Endothelial cell of umbilical vein (primary cell): ENCODE data around the gene MPL. TPM values are rescaled to one million over a fixed set of nuclear protein-coding genes. Genes with fewer than 3 reads are reported as not detected.
A peak's percentile ranks its signal among the peaks of the same experiment; 100 is the strongest.

Experiments
- BruUV-seq: library from RNA; stranded (reverse); fragments of 400-500 nt; replicated peaks from 2 replicates; lab custom pipeline; 2021; lab: Mats Ljungman, UMichigan
- CTCF ChIA-PET: fragments of 300-600, 350-600 bp; sonication (Branson Sonifier 250); formaldehyde crosslinking; loops from one replicate; lab custom pipeline; 2021; ENCODE audit warnings: antibody characterized with exemption, inconsistent platforms; lab: Charles Lee
- POLR2A ChIA-PET: fragments of 300-600, 350-600 bp; sonication (Branson Sonifier 250); formaldehyde crosslinking; loops from one replicate; lab custom pipeline; 2021; ENCODE audit warnings: antibody characterized with exemption, inconsistent platforms; lab: Charles Lee
- DNase-seq: peaks from one replicate; pipeline ENCODE4 v3.0.0-alpha.2; 2011; ENCODE audit warnings: low read depth, low spot score
- FAIRE-seq: peaks from 2 replicates; lab custom pipeline; 2011; peaks lifted over from hg19 to GRCh38; lab: Jason Lieb, UNC
- H2AFZ ChIP-seq: 2 replicates; pipeline ENCODE4 v1.6.0; 2012; ENCODE audit warnings: low read depth, low read length, control low read depth, inconsistent platforms
- H3K27ac ChIP-seq: 2 replicates; pipeline ENCODE4 v1.5.1; 2011; ENCODE audit warnings: low read depth, mild to moderate bottlenecking, control low read depth, low read length, moderate library complexity; ENCODE audit not compliant: insufficient read depth
- H3K27me3 ChIP-seq, 2 experiments: 2 replicates each; pipeline versions ENCODE4 v1.6.0 to v1.6.1; 2011; ENCODE audit warnings: low read length in 2 of 2, mixed read lengths in 1 of 2; ENCODE audit not compliant: control insufficient read depth in 2 of 2, insufficient read depth in 2 of 2
- H3K36me3 ChIP-seq, 2 experiments: 2 replicates in 1 of 2; 3 replicates in 1 of 2; pipeline ENCODE4 v1.5.1; 2011; ENCODE audit warnings: low read length in 2 of 2, mild to moderate bottlenecking in 1 of 2, moderate library complexity in 1 of 2; ENCODE audit not compliant: control insufficient read depth in 2 of 2, insufficient read depth in 2 of 2; ENCODE audit errors: extremely low read depth in 1 of 2
- H3K4me1 ChIP-seq: 3 replicates; pipeline ENCODE4 v1.5.1; 2011; ENCODE audit warnings: mild to moderate bottlenecking, low read length; ENCODE audit not compliant: control insufficient read depth, insufficient read depth; ENCODE audit errors: extremely low read depth
- H3K4me2 ChIP-seq: 2 replicates; pipeline ENCODE4 v1.6.1; 2011; ENCODE audit warnings: low read length, control low read depth, mixed read lengths; ENCODE audit not compliant: insufficient read depth
- H3K4me3 ChIP-seq, 3 experiments: fragments of 200-600 bp in 1 of 3; sonication (generic), shearing (Covaris generic) in 1 of 3; replicated peaks in 1 of 3; 2 replicates each; pipeline ENCODE4 v1.5.1; 2011 to 2016; ENCODE audit warnings: control low read depth in 3 of 3, low read length in 3 of 3, mild to moderate bottlenecking in 2 of 3, inconsistent platforms in 1 of 3, low read depth in 1 of 3, moderate library complexity in 1 of 3; ENCODE audit not compliant: insufficient read depth in 1 of 3
- H3K79me2 ChIP-seq: 2 replicates; pipeline ENCODE4 v1.6.0; 2012; ENCODE audit warnings: low read length, inconsistent platforms; ENCODE audit not compliant: control insufficient read depth, insufficient read depth
- H3K9ac ChIP-seq: replicated peaks from 2 replicates; pipeline ENCODE3; 2011; ENCODE audit warnings: low read length, control low read depth; ENCODE audit not compliant: insufficient read depth; ENCODE audit errors: extremely low read depth
- H3K9me1 ChIP-seq: replicated peaks from 3 replicates; pipeline ENCODE4 v1.6.0; 2011; ENCODE audit warnings: mild to moderate bottlenecking, low read length; ENCODE audit not compliant: control insufficient read depth, insufficient read depth; ENCODE audit errors: extremely low read depth
- H3K9me3 ChIP-seq: replicated peaks from 2 replicates; pipeline ENCODE4 v1.5.1; 2012; ENCODE audit warnings: low read length, inconsistent platforms; ENCODE audit not compliant: control insufficient read depth, insufficient read depth
- H4K20me1 ChIP-seq: replicated peaks from 2 replicates; pipeline ENCODE3; 2011; ENCODE audit warnings: mild to moderate bottlenecking, low read length; ENCODE audit not compliant: control insufficient read depth, insufficient read depth; ENCODE audit errors: extremely low read depth
- EZH2 ChIP-seq: IDR thresholded peaks from 2 replicates; pipeline ENCODE4 v1.6.1; 2012; ENCODE audit warnings: borderline replicate concordance, low read depth, mild to moderate bottlenecking, moderate library complexity, low read length, inconsistent platforms; ENCODE audit not compliant: severe bottlenecking
- FOS ChIP-seq: IDR thresholded peaks from 2 replicates; pipeline ENCODE4 v1.6.1; 2011; ENCODE audit warnings: mild to moderate bottlenecking, low read length, moderate library complexity, borderline replicate concordance; ENCODE audit not compliant: insufficient read depth
- GATA2 ChIP-seq: IDR thresholded peaks from 2 replicates; pipeline ENCODE4 v1.7.0; 2011; ENCODE audit warnings: low read depth, mild to moderate bottlenecking, moderate library complexity, mixed read lengths, low read length; ENCODE audit not compliant: insufficient read length, insufficient read depth
- JUN ChIP-seq: IDR thresholded peaks from 2 replicates; pipeline ENCODE4 v1.6.1; 2011; ENCODE audit warnings: borderline replicate concordance, low read depth; ENCODE audit not compliant: insufficient read length, insufficient read depth
- MYC ChIP-seq: IDR thresholded peaks from one replicate; pipeline ENCODE4 v1.6.1; 2011; ENCODE audit warnings: mild to moderate bottlenecking, low read depth, low read length
- POLR2A ChIP-seq: IDR thresholded peaks from 2 replicates; pipeline ENCODE4 v1.6.1; 2012; ENCODE audit warnings: low read depth, mild to moderate bottlenecking, control low read depth, low read length
- POLR2AphosphoS5 ChIP-seq: IDR thresholded peaks from 2 replicates; pipeline ENCODE4 v1.6.1; 2012; ENCODE audit warnings: low read depth, mild to moderate bottlenecking, control low read depth, low read length, moderate library complexity; ENCODE audit not compliant: insufficient read depth
- dilution Hi-C: fragments of 300-500 bp; cut with MboI; formaldehyde crosslinking; loops from one replicate; pipeline ENCODE4 v1.15.0; 2019; ENCODE audit warnings: low sequenced_read_pairs; ENCODE audit not compliant: extremely low pct_ligation_motif_present
- intact Hi-C: fragments of 100-400 bp; cut with micrococcal nuclease; formaldehyde crosslinking; loops from one replicate; pipeline ENCODE4 v1.10.0; 2022
- polyA plus RNA-seq, 4 experiments: library from polyadenylated mRNA; depleted of rRNA in 3 of 4; stranded (reverse) in 3 of 4; unstranded in 1 of 4; fragments of >200 nt; gene quantifications; 2 replicates each; pipeline versions ENCODE4 v1.2.1 to v1.2.3, GENCODE V29; 2011 to 2012; ENCODE audit warnings: missing spikeins in 1 of 4
- total RNA-seq: library from RNA; stranded (reverse); gene quantifications from 2 replicates; pipeline ENCODE4 v1.2.3, GENCODE V29; 2021
- TF ChIP-seq, protein P1 (sequence below): IDR thresholded peaks from 2 replicates; pipeline ENCODE4 v1.6.1; 2011; ENCODE audit not compliant: insufficient read depth, insufficient read length
- TF ChIP-seq, protein P2 (sequence below), 2 donors: IDR thresholded peaks; 1 replicate in 1 of 2; 2 replicates in 1 of 2; pipeline ENCODE4 v1.5.1; 2011; ENCODE audit warnings: low read length in 2 of 2, mild to moderate bottlenecking in 2 of 2, moderate library complexity in 2 of 2, control low read depth in 1 of 2, inconsistent platforms in 1 of 2, low read depth in 1 of 2; ENCODE audit not compliant: insufficient read depth in 1 of 2; ENCODE audit errors: extremely low read depth in 1 of 2

MPL gene
- total and polyA plus RNA-seq, 2 donors (not counting 3 experiments of a cell fraction or from before 2014, with no cell fraction given): 0.14 to 0.24 TPM

DNA sequence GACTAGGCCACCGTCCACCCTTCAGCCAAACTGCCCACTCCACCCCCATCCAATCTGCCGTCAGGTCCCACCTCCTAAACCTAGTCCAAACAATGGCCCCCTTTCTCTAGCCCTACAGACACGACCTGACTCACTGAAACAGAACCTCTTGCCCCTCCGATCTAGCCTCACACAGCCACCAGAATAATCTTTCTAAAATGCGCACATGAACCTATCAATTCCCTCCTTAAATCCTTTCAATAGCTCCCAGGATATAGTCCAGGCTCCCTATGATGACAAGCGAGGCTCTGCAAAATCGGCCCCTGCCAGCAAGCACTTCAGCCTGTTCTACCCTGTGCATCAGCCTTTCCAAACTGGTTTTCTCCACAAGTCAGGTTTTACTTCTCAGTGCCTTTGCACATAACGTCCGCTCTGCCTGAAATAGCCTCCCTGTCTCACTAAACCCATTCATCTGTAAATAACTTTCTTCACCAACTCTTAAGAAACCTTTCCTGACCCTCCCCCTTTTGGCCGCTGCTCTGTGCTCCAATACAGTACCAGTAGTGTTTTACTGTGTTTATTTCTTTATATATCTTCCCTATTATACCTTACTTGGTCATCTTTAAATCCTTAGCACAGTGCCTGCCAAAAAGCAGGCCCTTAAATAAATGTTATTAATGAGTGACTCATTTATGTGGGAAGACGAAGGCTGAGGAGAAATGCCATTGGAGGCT is 12.1 kb downstream of the MPL start:
- Histone ChIP-seq H3K9ac (peak overlapping the region; percentile 67), H3K4me3 (peak overlapping the region in 1 of 3 experiments; percentile 33), H4K20me1 (no peaks in the 10 kb centered on the region), H3K79me2 (no peaks in the 10 kb centered on the region), H3K27ac (no peak overlapping the region), H2AFZ (peak overlapping the region; percentile 95), H3K4me1 (peaks cover 3% of the 10 kb centered on the region), H3K9me3 (no peaks in the 10 kb centered on the region), H3K36me3 (no peaks in the 10 kb centered on the region), H3K27me3 (no peaks in the 10 kb centered on the region), H3K4me2 (peak overlapping the region; percentile 72), H3K9me1 (no peaks in the 10 kb centered on the region)
- dilution Hi-C loops: no loop called here
- no peak for TF ChIP-seq EZH2
- no peak for TF ChIP-seq POLR2A
- TF ChIP-seq, protein P1, sequence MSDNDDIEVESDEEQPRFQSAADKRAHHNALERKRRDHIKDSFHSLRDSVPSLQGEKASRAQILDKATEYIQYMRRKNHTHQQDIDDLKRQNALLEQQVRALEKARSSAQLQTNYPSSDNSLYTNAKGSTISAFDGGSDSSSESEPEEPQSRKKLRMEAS: no peak
- TF ChIP-seq JUN: no peak
- no peak for TF ChIP-seq MYC
- TF ChIP-seq FOS: peak; percentile 41
- DNase-seq: no peak
- no TSS peak for BruUV-seq
- CTCF ChIA-PET: interaction anchor here (1.4 to 2.0 kb wide), 3 partner anchors 9 to 123 kb away, joined by 5 to 9 read pairs (median 8); no protein-coding TSS in a partner anchor
- POLR2A ChIA-PET: no interaction called here
- FAIRE-seq: no peak
- intact Hi-C loops: loop anchor here (1.0 kb wide), 1 partner anchor 9 kb away; the partner anchor contains the start of gene CDC20

DNA sequence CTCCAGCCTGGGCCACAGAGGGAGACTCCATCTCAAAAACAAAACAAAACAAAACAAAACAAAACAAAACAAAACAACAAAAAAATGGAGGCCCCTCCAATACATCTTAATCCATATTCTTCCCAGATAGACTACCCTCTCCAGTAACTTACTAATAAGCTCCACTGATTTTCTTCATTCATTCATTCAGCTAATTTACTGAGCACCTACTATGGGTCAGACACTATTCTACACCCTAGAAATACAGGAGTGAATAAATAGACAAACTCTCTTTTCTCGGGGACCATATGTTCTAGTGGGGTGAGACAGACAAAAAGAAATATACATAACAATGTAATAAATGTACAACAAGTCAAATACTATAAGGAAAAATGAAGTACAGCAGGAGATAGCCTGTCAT is 13.4 kb downstream of the MPL start:
- no peak overlapping the region for H3K4me3 ChIP-seq
- no TSS peak for BruUV-seq
- H3K36me3 ChIP-seq: no peaks in the 10 kb centered on the region
- DNase-seq (no peak), FAIRE-seq (no peak)
- H2AFZ ChIP-seq: no peak overlapping the region
- no peaks in the 10 kb centered on the region for H3K9me3 ChIP-seq
- H4K20me1 ChIP-seq: no peaks in the 10 kb centered on the region
- no peaks in the 10 kb centered on the region for H3K27me3 ChIP-seq
- no peak overlapping the region for H3K27ac ChIP-seq
- H3K4me1 ChIP-seq: peaks cover 3% of the 10 kb centered on the region
- no peaks in the 10 kb centered on the region for H3K79me2 ChIP-seq
- H3K9me1 ChIP-seq: no peaks in the 10 kb centered on the region
- H3K9ac ChIP-seq: no peak overlapping the region
- no peak for TF ChIP-seq EZH2
- TF ChIP-seq POLR2AphosphoS5: no peak
- TF ChIP-seq FOS: no peak
- TF ChIP-seq, protein P2, sequence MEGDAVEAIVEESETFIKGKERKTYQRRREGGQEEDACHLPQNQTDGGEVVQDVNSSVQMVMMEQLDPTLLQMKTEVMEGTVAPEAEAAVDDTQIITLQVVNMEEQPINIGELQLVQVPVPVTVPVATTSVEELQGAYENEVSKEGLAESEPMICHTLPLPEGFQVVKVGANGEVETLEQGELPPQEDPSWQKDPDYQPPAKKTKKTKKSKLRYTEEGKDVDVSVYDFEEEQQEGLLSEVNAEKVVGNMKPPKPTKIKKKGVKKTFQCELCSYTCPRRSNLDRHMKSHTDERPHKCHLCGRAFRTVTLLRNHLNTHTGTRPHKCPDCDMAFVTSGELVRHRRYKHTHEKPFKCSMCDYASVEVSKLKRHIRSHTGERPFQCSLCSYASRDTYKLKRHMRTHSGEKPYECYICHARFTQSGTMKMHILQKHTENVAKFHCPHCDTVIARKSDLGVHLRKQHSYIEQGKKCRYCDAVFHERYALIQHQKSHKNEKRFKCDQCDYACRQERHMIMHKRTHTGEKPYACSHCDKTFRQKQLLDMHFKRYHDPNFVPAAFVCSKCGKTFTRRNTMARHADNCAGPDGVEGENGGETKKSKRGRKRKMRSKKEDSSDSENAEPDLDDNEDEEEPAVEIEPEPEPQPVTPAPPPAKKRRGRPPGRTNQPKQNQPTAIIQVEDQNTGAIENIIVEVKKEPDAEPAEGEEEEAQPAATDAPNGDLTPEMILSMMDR (IDR thresholded peaks at IDR 0.05; ENCODE audit: extremely low read depth in 1 of 2, insufficient read depth in 1 of 2, low read depth in 1 of 2, low read length in 2 of 2): no peak
- TF ChIP-seq GATA2: no peak
- TF ChIP-seq, protein P1: no peak
- no peak for TF ChIP-seq JUN
- ChIA-PET CTCF (no interaction called here), POLR2A (no interaction called here)
- dilution Hi-C loops (no loop called here), intact Hi-C loops (no loop called here)
- no peak overlapping the region for H3K4me2 ChIP-seq
